Measurements from ENCODE around the gene PHB1.
"Not testable (repeated sequence)": the region's sequence is repeated elsewhere in the genome, so short reads cannot be mapped to it uniquely, and the experiment has no call there.

Gene PHB1

DNA sequence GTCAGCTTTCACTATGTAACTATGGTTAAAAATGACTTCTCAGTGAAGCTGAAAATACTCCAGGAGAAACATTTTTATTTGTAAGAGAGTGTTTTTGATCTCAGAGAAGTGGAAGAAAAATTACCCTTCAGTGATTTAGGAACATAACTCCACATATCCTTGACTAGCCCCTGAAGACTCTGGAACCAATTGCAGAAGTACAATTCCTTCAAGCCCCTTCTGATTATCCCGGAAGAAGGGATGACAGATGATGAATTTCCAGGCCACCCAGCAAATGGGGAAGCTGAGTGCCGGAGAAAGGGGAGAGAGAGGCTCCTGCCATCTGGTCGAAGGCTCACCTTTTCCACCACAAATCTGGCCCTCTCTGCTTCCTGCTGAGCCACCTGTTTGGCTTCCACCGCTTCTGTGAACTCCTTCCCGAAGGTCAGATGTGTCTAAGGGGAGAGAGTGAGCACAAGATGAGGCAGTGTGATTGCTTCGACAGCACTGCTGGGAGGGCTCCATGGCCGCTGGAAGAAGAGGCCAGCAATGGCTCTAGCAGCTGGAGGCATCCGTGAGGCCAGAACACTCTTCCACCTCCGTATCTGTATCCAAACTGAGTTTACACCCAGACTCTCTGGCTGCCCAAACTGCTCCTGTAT lies 8.1 kb downstream of the PHB1 start:
- no peak for DNase-seq (ENCODE audit: low read depth in 2 of 2)

DNA sequence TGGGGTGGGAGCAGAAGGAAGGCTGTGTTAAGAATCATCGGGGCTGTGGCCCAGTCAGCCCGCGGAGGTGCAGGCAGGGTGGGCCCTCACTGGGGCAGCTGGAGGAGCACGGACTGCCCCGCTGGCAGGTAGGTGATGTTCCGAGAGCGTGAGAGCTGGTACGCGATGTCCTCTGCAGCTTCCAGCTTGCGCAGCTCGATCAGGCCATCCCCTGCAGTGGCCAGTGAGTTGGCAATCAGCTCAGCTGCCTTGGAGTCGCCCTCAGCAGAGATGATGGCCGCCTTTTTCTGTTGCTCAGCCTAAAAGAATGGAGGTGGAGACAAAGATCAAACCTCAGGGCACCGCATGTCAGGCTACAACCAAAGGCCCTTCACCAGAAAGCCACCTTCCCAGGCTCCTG lies 9.8 kb downstream of the PHB1 start:
- DNase-seq (ENCODE audit: low read depth in 2 of 2): no peak

DNA sequence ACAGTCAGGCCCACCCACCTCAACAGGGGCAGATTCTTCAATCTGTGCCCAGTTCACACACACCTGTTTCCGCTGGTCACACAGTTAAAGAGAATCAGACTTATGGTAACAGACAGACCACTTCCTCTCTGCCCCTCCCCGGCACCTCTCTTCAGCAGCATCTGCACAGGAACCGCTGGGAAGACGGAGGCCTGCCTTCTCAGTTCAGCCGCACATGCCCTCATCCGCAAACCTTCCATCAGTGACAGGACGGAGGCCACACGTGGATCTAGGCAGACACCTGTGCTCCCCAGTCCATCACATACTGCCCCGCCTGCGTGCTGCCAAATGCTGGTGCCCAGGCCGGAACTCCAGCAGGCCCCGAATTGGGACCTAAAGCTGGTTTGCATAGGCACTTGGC lies 10.3 kb downstream of the PHB1 start:
- no peak for DNase-seq (ENCODE audit: low read depth in 2 of 2)

DNA sequence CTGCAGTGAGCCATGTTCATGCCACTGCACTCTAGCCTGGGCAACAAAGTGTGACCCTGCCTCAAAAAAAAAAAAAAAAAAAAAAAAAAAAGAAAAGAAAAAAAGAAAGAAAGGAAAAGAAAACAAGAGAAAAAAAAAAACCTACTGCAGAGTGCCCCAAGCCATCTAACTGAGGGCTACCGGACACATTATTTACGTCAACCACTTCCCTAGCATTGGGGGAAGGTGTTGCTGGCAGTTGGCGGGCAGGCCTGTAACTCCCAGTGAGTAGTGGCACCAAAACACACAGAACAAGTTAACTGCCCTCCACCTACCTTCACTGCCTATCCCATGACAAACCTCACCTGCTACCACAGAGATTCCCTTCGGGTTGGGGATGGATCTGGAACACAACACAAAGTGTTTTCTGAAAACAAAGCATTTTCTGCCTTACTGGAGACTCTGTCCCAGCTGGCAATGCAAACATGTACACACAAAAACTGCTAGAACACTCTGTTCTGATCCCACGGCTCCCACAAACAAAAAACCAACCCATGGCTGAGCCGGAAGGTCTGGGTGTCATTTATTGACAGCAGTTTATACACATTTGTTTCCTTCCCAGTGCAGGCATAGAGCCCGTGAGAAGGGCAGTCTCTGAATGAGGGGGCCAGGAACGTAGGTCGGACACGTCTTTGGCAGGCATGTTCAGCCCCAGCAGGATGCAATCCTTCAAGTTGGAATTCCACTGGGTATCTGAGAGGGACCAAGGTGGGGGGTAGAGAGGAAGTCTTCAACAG lies 11.0 kb downstream of the PHB1 start:
- no peak for DNase-seq (ENCODE audit: low read depth in 2 of 2)

DNA sequence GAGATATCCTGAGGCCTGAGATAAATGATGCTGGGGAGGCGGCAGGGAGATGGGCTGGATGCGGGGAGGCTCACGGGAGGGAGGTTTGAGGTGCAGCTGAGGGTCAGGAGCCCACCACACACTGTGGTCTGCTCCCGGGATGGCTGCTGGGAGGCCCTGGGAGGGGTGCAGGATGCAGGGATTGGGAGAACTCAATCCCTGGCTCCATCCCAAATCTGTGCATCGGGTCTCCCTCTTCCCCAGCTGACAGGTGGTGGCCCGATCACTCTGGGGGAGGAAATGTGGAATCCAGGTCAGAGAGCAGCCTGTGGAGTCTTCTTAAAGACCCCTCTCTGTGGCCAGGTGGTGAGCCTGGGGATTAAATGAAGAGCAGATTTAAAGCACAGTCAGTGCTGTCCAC lies 12.0 kb downstream of the PHB1 start:
- DNase-seq (ENCODE audit: low read depth in 2 of 2): no peak

DNA sequence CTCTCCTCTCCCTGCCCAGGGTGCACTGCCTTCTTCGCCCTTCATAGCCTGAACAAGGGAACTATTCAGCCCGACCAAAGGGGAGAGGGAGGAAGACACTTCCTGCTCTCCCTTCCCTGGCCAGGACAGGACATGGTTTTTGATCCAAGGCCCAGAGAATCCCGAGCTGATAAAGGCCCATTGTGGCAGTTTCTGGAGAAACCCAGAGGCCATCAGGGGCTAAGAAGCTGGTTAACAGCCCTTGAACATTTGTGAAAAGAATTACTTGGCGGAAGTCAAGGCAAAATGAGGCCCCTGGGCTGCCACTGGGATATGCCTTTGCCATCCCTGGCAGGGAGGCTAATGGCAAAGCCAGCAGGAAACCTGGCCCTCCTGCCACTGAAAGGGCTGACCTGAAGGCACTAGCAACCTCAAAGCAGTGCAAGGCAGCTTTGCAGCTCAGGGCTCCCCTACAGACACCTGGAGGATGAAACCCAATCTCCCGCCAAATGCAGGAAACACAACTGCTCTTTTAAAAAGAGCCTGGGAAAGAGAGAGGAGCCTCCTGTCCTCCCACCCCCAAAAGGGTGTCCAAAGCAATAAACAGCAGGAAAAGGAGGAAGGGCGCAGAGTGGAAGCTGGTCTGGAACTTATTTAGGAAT lies 12.6 kb downstream of the PHB1 start:
- no peak for DNase-seq (ENCODE audit: low read depth in 2 of 2)

DNA sequence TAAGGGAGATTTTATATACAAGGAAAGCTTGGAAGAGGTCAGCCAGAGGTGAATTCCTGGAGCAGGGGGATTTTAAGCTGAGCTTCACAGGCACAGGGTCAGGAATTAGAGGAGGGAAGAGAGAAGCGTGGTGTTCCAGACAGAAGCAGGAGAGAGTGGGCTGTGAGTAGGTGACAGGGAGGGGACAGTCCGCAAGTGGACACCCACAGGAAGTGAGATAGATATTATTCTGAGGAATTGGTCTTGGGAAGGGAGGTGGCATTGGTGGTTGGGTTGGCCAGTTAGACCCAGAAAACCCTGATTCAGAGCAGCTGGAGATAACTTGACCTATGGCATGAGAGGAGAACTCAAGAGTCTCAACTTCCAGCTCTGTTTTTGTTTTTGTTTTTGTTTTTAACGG lies 14.7 kb downstream of the PHB1 start:
- no peak for DNase-seq (ENCODE audit: low read depth in 2 of 2)

DNA sequence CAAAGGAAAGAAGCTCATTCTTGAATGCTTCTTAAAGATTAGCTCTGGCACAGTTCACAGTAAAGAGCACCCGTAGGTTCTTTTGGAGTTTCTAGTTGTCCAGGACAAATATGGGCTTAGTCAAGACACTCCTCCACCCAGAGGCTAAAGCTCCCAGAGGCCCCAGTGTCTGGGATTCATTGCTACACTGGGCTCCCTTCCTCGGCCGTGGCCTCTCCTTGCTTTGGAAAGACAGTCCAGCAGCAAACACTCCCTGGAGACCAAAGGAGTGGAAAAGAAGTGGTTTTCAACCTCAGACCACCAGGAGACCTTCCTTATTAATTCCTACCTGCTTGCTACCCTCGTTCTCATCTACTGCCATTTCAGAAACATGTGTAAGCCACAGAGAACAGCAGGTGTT lies 17.1 kb downstream of the PHB1 start:
- no peak for DNase-seq (ENCODE audit: low read depth in 2 of 2)

DNA sequence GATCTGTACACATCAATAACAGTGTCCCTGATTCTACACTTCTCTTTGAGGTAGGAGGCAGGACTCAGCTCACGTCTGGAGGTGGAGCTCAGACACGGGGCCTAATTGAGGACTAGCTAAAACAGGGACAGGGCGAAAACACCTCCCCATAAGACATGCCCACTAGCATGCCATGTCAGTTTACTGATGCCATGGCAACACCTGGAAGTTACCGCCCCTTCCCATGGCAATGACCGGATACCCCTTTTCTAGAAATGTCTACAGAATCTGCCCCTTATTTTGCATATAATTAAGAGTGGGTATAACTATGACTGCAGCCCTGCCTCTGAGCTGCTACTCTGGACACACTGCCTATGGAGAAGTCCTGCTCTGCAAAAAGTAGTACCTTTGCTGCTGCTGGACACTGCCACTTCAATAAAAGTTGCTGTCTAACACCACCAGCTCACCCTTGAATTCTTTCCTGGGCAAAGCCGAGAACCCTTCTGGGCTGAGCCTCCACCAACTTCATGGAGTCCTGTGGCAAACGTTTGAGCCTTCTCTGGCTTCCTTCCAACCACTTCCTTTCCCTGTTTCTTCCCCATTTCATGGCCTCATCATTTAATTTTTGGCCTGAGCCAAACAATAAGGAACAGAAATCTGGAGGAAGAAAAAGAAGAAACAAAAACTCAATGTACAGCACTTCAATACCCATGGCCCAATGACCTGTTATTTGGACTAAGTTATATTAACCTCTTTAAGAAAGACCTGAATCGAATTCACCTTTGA lies 21.0 kb downstream of the PHB1 start:
- DNase-seq (ENCODE audit: low read depth in 2 of 2): no peak

DNA sequence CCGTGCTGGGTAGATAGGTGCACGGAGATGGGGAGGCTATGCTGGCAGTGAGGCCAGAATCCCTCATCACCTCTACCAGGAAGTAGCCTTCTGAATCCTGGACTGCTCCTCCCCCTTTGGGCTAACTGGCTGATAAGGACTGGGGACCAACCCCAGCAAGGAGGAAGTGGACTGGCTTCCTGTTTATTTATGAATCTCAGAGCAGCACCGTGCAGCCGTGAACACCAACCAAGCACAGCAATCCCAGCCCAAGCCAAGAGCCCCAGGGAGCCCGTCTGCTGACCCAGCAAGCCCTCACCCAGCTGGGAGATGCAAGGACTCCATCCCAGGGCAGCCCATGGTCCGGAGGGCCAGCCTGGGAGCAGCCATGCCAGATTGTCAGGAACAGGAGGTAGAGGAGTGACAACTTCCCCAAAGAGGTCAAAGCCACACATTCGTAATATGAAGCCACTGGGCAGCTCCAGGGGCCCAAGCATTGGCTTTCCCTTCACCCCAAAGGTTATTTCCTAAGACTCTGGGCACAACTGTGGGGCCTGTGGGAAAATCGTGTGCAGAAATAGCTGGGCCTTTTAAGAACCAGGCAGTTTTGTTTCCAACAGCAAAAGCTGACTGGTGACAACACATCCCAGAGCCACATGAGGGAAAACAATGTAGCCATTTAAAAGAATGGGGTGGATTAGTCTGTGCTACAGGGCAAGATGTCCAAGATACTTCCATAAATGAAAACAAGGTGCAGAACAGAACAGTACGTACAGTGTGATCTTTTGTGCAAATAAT lies 23.9 kb downstream of the PHB1 start:
- DNase-seq (ENCODE audit: low read depth in 2 of 2): no peak

DNA sequence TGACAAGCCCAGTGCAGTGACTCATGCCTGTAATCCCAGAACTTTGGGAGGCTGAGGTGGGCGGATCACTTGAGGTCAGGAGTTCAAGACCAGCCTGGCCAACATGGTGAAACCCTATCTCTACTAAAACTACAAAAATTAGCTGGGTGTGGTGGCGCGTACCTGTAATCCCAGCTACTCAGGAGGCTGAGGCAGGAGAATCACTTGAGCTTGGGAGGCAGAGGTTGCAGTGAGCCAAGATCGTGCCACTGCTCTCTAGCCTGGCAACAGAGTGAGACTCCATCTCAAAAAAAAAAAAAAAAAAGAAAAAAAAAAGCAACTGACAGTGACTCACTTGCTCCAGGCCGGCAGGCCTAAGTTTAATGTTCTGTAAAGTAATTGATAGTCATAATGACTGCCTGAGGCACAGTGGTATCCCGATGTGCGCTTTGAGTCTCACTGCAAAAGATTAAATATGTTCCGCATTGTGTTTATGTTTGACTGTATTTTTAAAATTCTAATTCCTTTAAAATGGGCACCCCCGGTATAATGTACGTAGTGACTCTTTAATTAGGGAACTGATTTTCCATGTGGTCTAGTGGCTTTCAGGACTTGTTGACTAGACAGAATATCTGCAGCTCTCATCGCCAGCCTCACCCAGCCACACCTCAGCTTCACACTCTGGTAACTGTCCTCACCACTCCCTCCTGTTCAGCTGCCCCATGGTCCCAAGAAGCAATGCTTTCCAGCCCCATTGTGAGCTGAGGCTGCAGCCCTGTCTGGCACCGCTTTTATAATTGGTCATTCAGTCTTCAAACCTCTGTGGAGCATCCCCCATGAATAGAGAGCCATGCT lies 25.0 kb downstream of the PHB1 start:
- DNase-seq (ENCODE audit: low read depth in 2 of 2): not testable (repeated sequence)

DNA sequence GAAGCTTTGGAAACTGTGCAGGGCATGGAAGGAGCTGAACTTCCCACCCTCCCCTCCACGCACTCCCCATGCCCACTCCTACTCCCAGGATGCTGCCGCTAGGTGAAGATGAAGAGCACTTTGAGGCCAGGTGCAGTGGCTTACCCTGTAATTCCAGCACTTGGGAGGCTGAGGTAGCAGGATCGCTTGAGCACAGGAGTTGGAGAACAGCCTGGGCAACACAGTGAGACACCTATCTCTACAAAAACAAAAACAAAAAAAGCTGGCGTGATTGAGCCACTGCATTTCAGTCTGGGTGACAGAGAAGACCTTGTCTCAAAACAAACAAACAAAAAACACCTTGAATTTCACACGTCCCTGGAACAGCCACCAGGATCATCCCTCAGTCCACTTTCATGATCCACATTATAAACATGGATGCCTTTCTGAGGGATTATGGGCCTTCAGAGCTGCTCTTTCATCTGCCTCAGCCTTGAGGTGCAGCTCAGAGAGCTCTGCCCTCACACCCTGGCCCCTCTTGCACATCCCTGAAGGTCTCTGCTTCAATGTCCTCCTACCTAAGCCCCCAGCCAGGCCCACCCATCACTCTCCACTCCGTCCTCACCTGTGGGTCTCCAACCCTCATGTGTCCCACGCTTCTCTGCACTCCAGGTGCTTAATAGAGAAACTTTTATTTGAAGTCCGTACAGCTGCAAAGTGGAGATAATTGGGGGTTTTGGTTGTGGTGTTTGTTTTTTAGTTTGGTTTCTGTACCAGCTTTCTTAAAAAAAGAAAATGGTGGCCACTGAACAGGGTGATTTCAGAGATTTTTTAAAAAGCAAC lies 25.8 kb downstream of the PHB1 start:
- no peak for DNase-seq (ENCODE audit: low read depth in 2 of 2)

DNA sequence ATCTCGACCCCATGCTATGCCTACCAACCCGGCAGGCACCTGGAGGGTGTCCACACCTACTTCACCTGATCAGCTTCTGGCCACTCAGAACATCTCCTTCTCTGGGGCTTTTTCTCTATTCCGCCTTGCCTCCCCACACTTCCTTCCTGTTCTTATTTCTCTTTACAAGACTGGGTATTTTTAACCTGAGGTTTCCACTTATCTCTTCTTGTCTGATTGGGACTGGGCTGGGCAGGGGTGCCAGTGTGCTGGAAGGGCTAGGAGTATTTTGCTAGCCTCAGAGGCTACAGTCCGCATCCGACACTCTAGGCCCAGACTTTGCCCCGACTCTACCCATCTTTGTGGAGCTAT lies 26.4 kb downstream of the PHB1 start:
- no peak for DNase-seq (ENCODE audit: low read depth in 2 of 2)

DNA sequence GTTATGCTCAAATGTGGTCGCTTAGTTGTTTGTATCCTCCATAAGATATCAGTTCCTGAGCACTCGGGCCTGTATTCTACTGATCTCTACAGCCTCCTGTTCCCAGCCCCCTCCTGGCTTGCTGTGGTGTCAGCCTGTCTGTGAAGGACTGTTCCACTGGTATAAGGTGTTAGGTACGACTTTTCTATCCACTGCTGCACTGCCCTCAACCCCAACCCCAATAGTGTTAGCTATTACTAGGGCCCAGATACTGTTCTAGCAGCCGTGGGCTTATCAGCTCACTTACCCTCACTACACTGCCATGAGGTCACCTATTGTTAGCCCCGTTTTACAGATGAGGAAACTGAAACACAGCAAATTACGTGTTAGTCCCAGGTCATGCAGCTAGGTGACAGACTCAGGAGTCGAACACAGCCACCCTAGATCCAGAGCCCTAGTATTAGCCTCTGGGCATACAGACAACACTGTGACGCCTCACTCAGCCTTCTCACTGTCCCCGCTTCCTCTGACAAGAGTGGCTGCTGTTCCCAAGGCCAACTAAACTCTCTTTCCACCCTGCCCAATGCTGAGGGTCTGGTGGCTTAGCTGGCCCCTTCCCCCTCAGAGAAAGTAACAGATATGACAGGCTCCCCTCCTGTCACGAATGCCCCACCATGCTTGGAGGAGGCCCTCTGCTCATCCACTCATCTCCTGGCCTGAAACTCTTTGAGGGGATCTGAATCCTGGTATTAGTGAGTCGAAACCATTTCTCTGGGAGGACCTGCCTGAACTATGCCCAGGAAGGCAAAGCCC lies 27.0 kb downstream of the PHB1 start:
- DNase-seq (ENCODE audit: low read depth in 2 of 2): no peak

DNA sequence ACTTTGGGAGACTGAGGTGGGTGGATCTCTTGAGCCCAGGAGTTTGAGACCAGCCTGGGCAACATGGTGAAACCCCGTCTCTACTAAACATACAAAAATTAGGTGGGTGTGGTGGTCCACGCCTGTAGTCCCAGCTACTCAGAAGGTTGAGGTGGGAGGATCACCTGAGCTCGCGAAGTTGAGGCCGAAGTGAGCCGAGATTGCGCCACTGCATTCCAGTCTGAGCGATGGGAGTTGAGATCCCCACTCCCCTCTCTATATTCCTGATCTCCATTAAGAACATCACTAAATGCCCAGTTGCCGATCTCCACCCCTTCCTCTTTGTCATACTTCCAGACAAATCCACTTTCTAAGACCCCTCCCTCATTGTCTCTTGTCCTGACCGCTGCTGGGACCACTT lies 28.3 kb downstream of the PHB1 start:
- DNase-seq (ENCODE audit: low read depth in 2 of 2): no peak

DNA sequence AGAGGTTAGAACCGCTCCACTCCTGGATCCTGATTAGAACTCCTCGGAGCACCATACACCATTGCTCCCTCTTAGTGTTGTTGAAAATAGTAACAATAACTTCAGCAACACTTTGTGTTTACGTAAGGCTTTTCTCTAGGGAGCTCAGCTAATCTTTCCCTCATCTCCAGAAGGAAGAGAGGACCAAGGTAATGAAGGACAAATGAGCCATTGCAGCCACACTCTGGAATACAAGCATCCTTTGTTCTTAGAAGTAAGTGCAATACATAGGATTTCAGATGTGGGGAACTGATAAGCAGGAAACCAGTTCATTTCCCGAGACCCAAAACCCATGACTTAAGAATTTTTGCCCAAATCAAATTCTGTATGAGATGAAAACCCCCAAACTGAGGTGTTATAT lies 29.7 kb downstream of the PHB1 start:
- no peak for DNase-seq (ENCODE audit: low read depth in 2 of 2)

DNA sequence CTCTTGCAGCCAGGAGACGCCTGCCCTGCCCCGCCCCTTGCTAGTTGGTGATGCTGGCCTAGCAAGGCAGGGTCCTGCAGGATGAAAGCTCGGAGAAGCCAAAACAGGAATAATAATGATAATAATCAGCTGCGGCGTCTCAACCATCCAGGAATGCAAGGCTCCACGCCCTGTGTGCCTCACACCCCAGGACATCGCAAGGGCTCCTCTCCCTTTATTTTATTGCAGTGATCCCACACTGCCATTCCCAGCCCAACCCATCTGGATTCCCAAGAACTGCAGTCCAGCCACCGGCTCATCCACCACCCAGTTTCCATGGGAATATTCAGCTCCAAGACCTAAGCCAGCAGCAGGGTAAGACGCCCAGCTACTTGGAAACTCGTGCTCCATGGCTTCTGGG lies 31.6 kb downstream of the PHB1 start:
- no peak for DNase-seq (ENCODE audit: low read depth in 2 of 2)

DNA sequence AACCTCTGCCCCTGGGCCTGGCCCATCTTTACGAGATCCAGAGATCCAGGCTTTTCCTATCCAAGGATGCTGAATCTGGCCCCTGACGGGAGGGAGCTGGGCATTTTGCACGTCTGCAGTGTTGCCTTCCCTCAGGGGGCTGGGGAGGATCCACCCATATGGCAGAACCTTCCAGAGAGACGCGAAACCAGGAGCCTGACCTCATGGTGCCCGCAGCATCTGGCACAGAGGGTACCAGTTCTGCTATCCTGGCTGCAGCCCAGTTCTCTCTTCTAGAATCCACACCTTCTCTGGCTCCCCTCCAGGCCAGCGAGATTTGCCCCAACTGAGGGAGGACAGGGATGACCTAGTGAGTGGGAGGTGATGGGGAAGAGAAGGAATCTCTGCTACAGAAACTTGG lies 32.1 kb downstream of the PHB1 start:
- no peak for DNase-seq (ENCODE audit: low read depth in 2 of 2)

DNA sequence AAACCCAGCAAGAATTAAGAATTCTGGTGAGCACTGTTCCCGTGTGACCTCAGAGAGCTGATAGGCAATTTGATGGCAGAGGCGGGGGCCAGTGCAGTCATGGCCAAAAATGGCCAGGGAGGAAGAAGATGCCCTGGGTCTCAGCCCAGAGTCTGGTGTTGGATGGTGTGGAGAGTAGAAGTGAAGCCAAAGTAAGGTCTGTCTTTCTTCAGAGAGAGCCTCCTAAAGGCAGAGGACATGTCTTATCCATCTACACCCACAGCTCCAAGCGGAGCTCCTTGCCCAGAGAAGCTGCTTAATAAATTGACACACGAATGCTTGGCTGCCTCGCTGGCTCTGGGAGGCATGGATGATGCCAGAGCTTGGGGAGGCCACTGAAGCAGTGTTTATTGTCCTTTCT lies 32.9 kb downstream of the PHB1 start:
- no peak for DNase-seq (ENCODE audit: low read depth in 2 of 2)
